HG03045 (cell line): Measurements from ENCODE around the gene LMAN1L.

Experiments
- ATAC-seq: cut with Tn5 transposase; IDR thresholded peaks from one replicate; pipeline ENCODE4 v1.9.1; 2021; ENCODE audit warnings: mild to moderate bottlenecking, moderate library complexity; ENCODE audit not compliant: unreplicated experiment

Gene LMAN1L

GRCh38 chr15:74812533-74812932 lies at the start of gene LMAN1L:
Gene LMAN1L, plus strand, starts transcription at chr15:74812835. Its CDS starts 20 bp downstream, at chr15:74812855.
- no peak for ATAC-seq

- ATAC-seq = no peak
Measured at GRCh38 chr15:74763416-74763815, 49.2 kb upstream of the LMAN1L start.

GRCh38 chr15:74767167-74768098 lies 45.2 kb upstream of the LMAN1L start:
- ATAC-seq = no peak

GRCh38 chr15:74768099-74768770 lies 44.4 kb upstream of the LMAN1L start:
- ATAC-seq = no peak

GRCh38 chr15:74768771-74769342 lies 43.8 kb upstream of the LMAN1L start:
- no peak for ATAC-seq

GRCh38 chr15:74769463-74770025 lies 43.1 kb upstream of the LMAN1L start:
- ATAC-seq = no peak

- no peak for ATAC-seq
Measured at GRCh38 chr15:74770211-74770903, 42.3 kb upstream of the LMAN1L start.

- no peak for ATAC-seq
Measured at GRCh38 chr15:74773329-74773728, 39.3 kb upstream of the LMAN1L start.

GRCh38 chr15:74773731-74774252 lies 38.8 kb upstream of the LMAN1L start:
- no peak for ATAC-seq

GRCh38 chr15:74775132-74775562 lies 37.5 kb upstream of the LMAN1L start:
- no peak for ATAC-seq

GRCh38 chr15:74775894-74776293 lies 36.7 kb upstream of the LMAN1L start:
- ATAC-seq = no peak

GRCh38 chr15:74776821-74777768 lies 35.5 kb upstream of the LMAN1L start:
- ATAC-seq = no peak

GRCh38 chr15:74777769-74778598 lies 34.7 kb upstream of the LMAN1L start:
- ATAC-seq = no peak

- ATAC-seq = no peak
Measured at GRCh38 chr15:74778599-74778970, 34.0 kb upstream of the LMAN1L start.

- ATAC-seq = no peak
Measured at GRCh38 chr15:74779162-74779648, 33.4 kb upstream of the LMAN1L start.

- no peak for ATAC-seq
Measured at GRCh38 chr15:74780523-74781430, 31.9 kb upstream of the LMAN1L start.
